K562 (cell line): ENCODE measurements around the gene LMAN2. TPM values are rescaled to one million over a fixed set of nuclear protein-coding genes. Genes with fewer than 3 reads are reported as not detected.

Experiments
- FOSL1 ChIP-seq: fragments of 200-800 bp; sonication (Bioruptor generic); conservative IDR thresholded peaks from 2 replicates; pipeline ENCODE4 v1.6.1; 2016; ENCODE audit warnings: missing genetic modification characterization, missing compliant biosample characterization
- HMG20B ChIP-seq: fragments of 250-450 bp; sonication (Bioruptor Pico); IDR thresholded peaks from 2 replicates; pipeline ENCODE4 v1.5.0; 2021; ENCODE audit warnings: mild to moderate bottlenecking
- MAZ ChIP-seq, 2 experiments: fragments of 450-650 bp in 1 of 2; sonication (generic) in 1 of 2; formaldehyde crosslinking; IDR thresholded peaks in 1 of 2; conservative IDR thresholded peaks in 1 of 2; 2 replicates each; pipeline versions ENCODE4 v1.4.0 to v1.5.0; 2020; ENCODE audit warnings: mild to moderate bottlenecking in 1 of 2, missing genetic modification reagents in 1 of 2
- MIER1 ChIP-seq: fragments of 450-650 bp; IDR thresholded peaks from 2 replicates; pipeline ENCODE4 v1.6.1; 2016; ENCODE audit warnings: antibody characterized with exemption, mild to moderate bottlenecking, low read depth
- TBL1XR1 ChIP-seq, 2 experiments: IDR thresholded peaks; 2 replicates each; pipeline ENCODE4 v1.6.1; 2012; ENCODE audit warnings: improper control_type of control experiment in 2 of 2, low read length in 2 of 2, mild to moderate bottlenecking in 1 of 2
- ZBTB7A ChIP-seq: IDR thresholded peaks from 2 replicates; pipeline ENCODE4 v1.6.1; 2011; ENCODE audit warnings: low read depth, mild to moderate bottlenecking, low read length, moderate library complexity, borderline replicate concordance; ENCODE audit not compliant: control insufficient read depth
- ZNF239 ChIP-seq: fragments of 250-450 bp; sonication (Bioruptor Pico); IDR thresholded peaks from 2 replicates; pipeline ENCODE4 v1.4.0; 2020; ENCODE audit warnings: mild to moderate bottlenecking
- ZZZ3 ChIP-seq: fragments of 450-650 bp; IDR thresholded peaks from 2 replicates; pipeline ENCODE4 v1.6.1; 2016; ENCODE audit warnings: antibody characterized with exemption, mild to moderate bottlenecking, moderate library complexity
- polyA plus RNA-seq, 8 experiments: library from polyadenylated mRNA; depleted of rRNA in 4 of 8; stranded (reverse) in 5 of 8; unstranded in 3 of 8; fragments of >200 nt; fragmentation: Nextera tagmentation in 2 of 8; fragmentation: Illumina TruSeq in 1 of 8; extraction: Ambion mirVana in 2 of 8; extraction: Trizol in 1 of 8; gene quantifications; 2 replicates each; pipeline versions ENCODE4 v1.2.1 to v1.2.3, GENCODE V29; 2011 to 2014; ENCODE audit warnings: inconsistent platforms in 1 of 8, missing spikeins in 1 of 8
- total RNA-seq, 7 experiments: library from RNA; depleted of rRNA in 6 of 7; stranded (reverse); fragments of >200 nt in 6 of 7; fragmentation: Illumina TruSeq in 2 of 7; extraction: Trizol in 2 of 7; gene quantifications; 2 replicates each; pipeline versions ENCODE4 v1.2.1 to v1.2.3, GENCODE V29; 2011 to 2021; ENCODE audit warnings: low replicate concordance in 1 of 7
- TF ChIP-seq, protein P1 (sequence below), 2 experiments: IDR thresholded peaks in 1 of 2; conservative IDR thresholded peaks in 1 of 2; 2 replicates each; pipeline ENCODE4 v1.6.1; 2016; ENCODE audit warnings: low read depth in 2 of 2, mild to moderate bottlenecking in 1 of 2, missing compliant biosample characterization in 1 of 2, missing genetic modification characterization in 1 of 2, moderate library complexity in 1 of 2
- TF ChIP-seq, protein P2 (sequence below): fragments of 200-800 bp; sonication (Bioruptor generic); IDR thresholded peaks from 2 replicates; pipeline ENCODE4 v1.6.1; 2016; ENCODE audit warnings: missing genetic modification characterization, missing compliant biosample characterization
- TF ChIP-seq, protein P3 (sequence below): fragments of 250-450 bp; sonication (Bioruptor Pico); IDR thresholded peaks from 2 replicates; pipeline ENCODE4 v1.9.0; 2021; ENCODE audit warnings: mild to moderate bottlenecking, inconsistent platforms
- TF ChIP-seq, protein P4 (sequence below): fragments of 450-650 bp; IDR thresholded peaks from 2 replicates; pipeline ENCODE4 v1.7.0; 2016; ENCODE audit warnings: borderline replicate concordance

Gene LMAN2
- total and polyA plus RNA-seq, 9 of the 15 experiments (the other 6 are each of a cell fraction or from before 2014, with no cell fraction given), result 2.7 to 254 (median 136) TPM

DNA sequence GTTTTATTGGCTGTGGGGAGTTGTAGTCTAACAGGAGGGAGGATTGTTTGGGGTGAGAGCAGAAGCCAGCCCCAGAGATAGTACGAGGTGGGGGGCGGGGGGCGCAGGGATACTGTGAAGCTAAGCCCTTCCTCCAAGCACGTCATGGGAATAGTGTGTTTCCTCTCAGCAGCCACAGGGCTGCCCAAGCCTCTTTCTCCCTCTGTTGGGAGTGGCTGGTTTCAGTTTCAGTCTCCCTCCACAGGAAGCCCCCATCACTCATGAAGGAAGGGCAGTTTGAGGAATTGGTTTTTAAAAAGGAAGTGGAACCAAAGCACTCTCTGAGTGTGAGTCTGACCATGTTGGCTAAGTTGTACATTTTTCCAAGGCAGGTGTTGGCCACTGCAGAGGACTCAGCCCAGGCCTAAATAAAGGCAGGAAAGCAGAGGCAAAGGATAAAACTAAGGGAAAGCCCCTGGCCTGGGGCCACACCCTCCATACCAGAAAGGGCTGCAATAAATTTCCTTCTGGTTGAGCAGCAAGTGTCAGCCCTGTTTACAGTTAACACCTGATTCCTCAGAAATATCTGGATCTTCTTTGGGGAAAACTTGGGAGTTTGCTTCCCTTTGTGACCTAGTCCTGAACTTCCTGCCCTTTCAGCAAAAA lies 51.1 kb downstream of the LMAN2 start (continued):
- TF ChIP-seq TBL1XR1 (IDR thresholded peaks at IDR 0.05; ENCODE audit: low read length in 2 of 2) (0 out of 4 replicates have a peak, but pooled peaks of 1 of the 2 experiments have one; percentile 22), ZNF239 (CRISPR knock-in tag) (no peak), FOSL1 (tag) (no peak), MAZ (CRISPR knock-in tag; conservative IDR thresholded peaks at IDR 0.05 in 1 of 2, IDR thresholded peaks at IDR 0.05 in 1 of 2) (peak in 1 of 2 experiments; percentile 66; a peak in 2 of 4 replicates), MIER1 (no peak), ZZZ3 (no peak), HMG20B (no peak), ZBTB7A (peak; percentile 94)
- TF ChIP-seq, protein P1, sequence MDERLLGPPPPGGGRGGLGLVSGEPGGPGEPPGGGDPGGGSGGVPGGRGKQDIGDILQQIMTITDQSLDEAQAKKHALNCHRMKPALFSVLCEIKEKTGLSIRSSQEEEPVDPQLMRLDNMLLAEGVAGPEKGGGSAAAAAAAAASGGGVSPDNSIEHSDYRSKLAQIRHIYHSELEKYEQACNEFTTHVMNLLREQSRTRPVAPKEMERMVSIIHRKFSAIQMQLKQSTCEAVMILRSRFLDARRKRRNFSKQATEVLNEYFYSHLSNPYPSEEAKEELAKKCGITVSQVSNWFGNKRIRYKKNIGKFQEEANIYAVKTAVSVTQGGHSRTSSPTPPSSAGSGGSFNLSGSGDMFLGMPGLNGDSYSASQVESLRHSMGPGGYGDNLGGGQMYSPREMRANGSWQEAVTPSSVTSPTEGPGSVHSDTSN (CRISPR knock-in tag; IDR thresholded peaks at IDR 0.05; ENCODE audit: low read depth), result no peak
- TF ChIP-seq, protein P1 (tag; conservative IDR thresholded peaks at IDR 0.05; ENCODE audit: low read depth), result peak; percentile 60
- TF ChIP-seq, protein P2, sequence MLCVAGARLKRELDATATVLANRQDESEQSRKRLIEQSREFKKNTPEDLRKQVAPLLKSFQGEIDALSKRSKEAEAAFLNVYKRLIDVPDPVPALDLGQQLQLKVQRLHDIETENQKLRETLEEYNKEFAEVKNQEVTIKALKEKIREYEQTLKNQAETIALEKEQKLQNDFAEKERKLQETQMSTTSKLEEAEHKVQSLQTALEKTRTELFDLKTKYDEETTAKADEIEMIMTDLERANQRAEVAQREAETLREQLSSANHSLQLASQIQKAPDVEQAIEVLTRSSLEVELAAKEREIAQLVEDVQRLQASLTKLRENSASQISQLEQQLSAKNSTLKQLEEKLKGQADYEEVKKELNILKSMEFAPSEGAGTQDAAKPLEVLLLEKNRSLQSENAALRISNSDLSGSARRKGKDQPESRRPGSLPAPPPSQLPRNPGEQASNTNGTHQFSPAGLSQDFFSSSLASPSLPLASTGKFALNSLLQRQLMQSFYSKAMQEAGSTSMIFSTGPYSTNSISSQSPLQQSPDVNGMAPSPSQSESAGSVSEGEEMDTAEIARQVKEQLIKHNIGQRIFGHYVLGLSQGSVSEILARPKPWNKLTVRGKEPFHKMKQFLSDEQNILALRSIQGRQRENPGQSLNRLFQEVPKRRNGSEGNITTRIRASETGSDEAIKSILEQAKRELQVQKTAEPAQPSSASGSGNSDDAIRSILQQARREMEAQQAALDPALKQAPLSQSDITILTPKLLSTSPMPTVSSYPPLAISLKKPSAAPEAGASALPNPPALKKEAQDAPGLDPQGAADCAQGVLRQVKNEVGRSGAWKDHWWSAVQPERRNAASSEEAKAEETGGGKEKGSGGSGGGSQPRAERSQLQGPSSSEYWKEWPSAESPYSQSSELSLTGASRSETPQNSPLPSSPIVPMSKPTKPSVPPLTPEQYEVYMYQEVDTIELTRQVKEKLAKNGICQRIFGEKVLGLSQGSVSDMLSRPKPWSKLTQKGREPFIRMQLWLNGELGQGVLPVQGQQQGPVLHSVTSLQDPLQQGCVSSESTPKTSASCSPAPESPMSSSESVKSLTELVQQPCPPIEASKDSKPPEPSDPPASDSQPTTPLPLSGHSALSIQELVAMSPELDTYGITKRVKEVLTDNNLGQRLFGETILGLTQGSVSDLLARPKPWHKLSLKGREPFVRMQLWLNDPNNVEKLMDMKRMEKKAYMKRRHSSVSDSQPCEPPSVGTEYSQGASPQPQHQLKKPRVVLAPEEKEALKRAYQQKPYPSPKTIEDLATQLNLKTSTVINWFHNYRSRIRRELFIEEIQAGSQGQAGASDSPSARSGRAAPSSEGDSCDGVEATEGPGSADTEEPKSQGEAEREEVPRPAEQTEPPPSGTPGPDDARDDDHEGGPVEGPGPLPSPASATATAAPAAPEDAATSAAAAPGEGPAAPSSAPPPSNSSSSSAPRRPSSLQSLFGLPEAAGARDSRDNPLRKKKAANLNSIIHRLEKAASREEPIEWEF (CRISPR knock-in tag), result no peak
- TF ChIP-seq, protein P3, sequence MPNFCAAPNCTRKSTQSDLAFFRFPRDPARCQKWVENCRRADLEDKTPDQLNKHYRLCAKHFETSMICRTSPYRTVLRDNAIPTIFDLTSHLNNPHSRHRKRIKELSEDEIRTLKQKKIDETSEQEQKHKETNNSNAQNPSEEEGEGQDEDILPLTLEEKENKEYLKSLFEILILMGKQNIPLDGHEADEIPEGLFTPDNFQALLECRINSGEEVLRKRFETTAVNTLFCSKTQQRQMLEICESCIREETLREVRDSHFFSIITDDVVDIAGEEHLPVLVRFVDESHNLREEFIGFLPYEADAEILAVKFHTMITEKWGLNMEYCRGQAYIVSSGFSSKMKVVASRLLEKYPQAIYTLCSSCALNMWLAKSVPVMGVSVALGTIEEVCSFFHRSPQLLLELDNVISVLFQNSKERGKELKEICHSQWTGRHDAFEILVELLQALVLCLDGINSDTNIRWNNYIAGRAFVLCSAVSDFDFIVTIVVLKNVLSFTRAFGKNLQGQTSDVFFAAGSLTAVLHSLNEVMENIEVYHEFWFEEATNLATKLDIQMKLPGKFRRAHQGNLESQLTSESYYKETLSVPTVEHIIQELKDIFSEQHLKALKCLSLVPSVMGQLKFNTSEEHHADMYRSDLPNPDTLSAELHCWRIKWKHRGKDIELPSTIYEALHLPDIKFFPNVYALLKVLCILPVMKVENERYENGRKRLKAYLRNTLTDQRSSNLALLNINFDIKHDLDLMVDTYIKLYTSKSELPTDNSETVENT, result no peak
- TF ChIP-seq, protein P4, sequence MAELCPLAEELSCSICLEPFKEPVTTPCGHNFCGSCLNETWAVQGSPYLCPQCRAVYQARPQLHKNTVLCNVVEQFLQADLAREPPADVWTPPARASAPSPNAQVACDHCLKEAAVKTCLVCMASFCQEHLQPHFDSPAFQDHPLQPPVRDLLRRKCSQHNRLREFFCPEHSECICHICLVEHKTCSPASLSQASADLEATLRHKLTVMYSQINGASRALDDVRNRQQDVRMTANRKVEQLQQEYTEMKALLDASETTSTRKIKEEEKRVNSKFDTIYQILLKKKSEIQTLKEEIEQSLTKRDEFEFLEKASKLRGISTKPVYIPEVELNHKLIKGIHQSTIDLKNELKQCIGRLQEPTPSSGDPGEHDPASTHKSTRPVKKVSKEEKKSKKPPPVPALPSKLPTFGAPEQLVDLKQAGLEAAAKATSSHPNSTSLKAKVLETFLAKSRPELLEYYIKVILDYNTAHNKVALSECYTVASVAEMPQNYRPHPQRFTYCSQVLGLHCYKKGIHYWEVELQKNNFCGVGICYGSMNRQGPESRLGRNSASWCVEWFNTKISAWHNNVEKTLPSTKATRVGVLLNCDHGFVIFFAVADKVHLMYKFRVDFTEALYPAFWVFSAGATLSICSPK, result no peak
